Measurements from ENCODE around the gene ESRRG. TPM values are rescaled to one million over a fixed set of nuclear protein-coding genes. Genes with fewer than 3 reads are reported as not detected.

Gene ESRRG
- polyA plus RNA-seq, 1 donor from 2014 or later = 3.7 TPM

- Histone ChIP-seq H3K4me3 (ENCODE audit: low read length) (no peak overlapping the region), H3K79me2 (replicated peaks; ENCODE audit: insufficient read depth, low read length) (no peaks in the 10 kb centered on the region), H3K36me3 (ENCODE audit: insufficient read depth, low read length) (no peaks in the 10 kb centered on the region), H3K9ac (ENCODE audit: low read length) (no peak overlapping the region), H3K27ac (ENCODE audit: low read length) (no peak overlapping the region), H3K9me3 (ENCODE audit: low read length) (no peaks in the 10 kb centered on the region), H3K4me2 (ENCODE audit: low read length) (no peak overlapping the region), H2AFZ (ENCODE audit: low read depth, low read length) (no peak overlapping the region), H3K9me2 (ENCODE audit: insufficient read depth, low read length) (no peaks in the 10 kb centered on the region), H3K27me3 (ENCODE audit: insufficient read depth, low read depth, low read length) (no peaks in the 10 kb centered on the region), H4K20me1 (ENCODE audit: insufficient read depth) (no peaks in the 10 kb centered on the region), H3F3A (ENCODE audit: insufficient read depth, low read length, poor library complexity, severe bottlenecking) (no peaks in the 10 kb centered on the region)
- no peak for TF ChIP-seq EZH2 (IDR thresholded peaks at IDR 0.05; ENCODE audit: borderline replicate concordance, insufficient read depth, low read length, poor library complexity, severe bottlenecking)
Observed at GRCh38 chr1:216641669-216642460, 81.4 kb downstream of the ESRRG start.

DNA sequence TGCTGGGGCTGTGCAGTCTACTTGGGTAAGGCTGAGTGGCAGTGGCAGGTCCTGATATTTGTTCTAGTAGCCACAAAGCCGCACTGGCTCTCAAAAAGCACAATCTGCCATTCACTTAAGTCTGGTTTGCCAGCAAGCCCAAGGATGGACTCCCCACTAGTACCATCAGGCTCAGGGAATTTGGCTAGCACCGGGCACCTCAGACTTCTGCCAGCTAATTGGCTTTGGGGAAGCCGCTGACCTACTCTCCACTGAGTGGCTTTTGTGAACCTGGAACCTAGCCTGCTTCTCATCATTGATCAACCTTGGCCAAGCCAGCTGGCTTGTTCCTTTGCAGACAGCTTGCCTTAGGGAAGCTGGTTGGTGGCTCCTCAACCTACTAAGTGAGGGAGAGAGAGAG, 83.1 kb downstream of the ESRRG start:
- Histone ChIP-seq H3K27me3 (ENCODE audit: insufficient read depth, low read depth, low read length) (no peaks in the 10 kb centered on the region), H2AFZ (ENCODE audit: low read depth, low read length) (no peak overlapping the region), H3F3A (ENCODE audit: insufficient read depth, low read length, poor library complexity, severe bottlenecking) (no peaks in the 10 kb centered on the region), H3K79me2 (replicated peaks; ENCODE audit: insufficient read depth, low read length) (no peaks in the 10 kb centered on the region), H3K27ac (ENCODE audit: low read length) (no peak overlapping the region), H3K4me2 (ENCODE audit: low read length) (no peak overlapping the region), H3K4me3 (ENCODE audit: low read length) (no peak overlapping the region), H3K9ac (ENCODE audit: low read length) (no peak overlapping the region), H4K20me1 (ENCODE audit: insufficient read depth) (no peaks in the 10 kb centered on the region), H3K9me2 (ENCODE audit: insufficient read depth, low read length) (no peaks in the 10 kb centered on the region), H3K9me3 (ENCODE audit: low read length) (no peaks in the 10 kb centered on the region), H3K36me3 (ENCODE audit: insufficient read depth, low read length) (no peaks in the 10 kb centered on the region)
- TF ChIP-seq POLR2AphosphoS5 (IDR thresholded peaks at IDR 0.05) (no peak), SMC3 (conservative IDR thresholded peaks at IDR 0.05; ENCODE audit: poor library complexity) (no peak), TAF1 (IDR thresholded peaks at IDR 0.05; ENCODE audit: low read depth) (no peak), EZH2 (IDR thresholded peaks at IDR 0.05; ENCODE audit: borderline replicate concordance, insufficient read depth, low read length, poor library complexity, severe bottlenecking) (no peak), EP300 (conservative IDR thresholded peaks at IDR 0.05; ENCODE audit: poor library complexity, severe bottlenecking) (no peak), CTCF (IDR thresholded peaks at IDR 0.05; ENCODE audit: poor library complexity, severe bottlenecking) (no peak), REST (IDR thresholded peaks at IDR 0.05; ENCODE audit: borderline replicate concordance) (no peak), RAD21 (conservative IDR thresholded peaks at IDR 0.05) (no peak), MXI1 (conservative IDR thresholded peaks at IDR 0.05; ENCODE audit: poor library complexity, severe bottlenecking) (no peak)
